Small intestine (tissue), 7 donors: ENCODE data around the gene MAN1A2. TPM values are rescaled to one million over a fixed set of nuclear protein-coding genes. Genes with fewer than 3 reads are reported as not detected.
"Not testable (repeated sequence)": the region's sequence is repeated elsewhere in the genome, so short reads cannot be mapped to it uniquely, and the experiment has no call there.

Experiments used
- DNase-seq, 2 donors: peaks; one replicate each; pipeline versions ENCODE4 v3.0.0 to v3.0.0-alpha.2; 2013
- FAIRE-seq: peaks from 2 replicates; lab custom pipeline; 2012; peaks lifted over from hg19 to GRCh38; lab: Jason Lieb, UNC
- H3K27ac ChIP-seq, 3 donors: one replicate each; pipeline ENCODE4 v1.5.1; 2013; ENCODE audit warnings: low read length in 2 of 3, mild to moderate bottlenecking in 2 of 3, control low read depth in 1 of 3, inconsistent platforms in 1 of 3, low read depth in 1 of 3, moderate library complexity in 1 of 3
- H3K27me3 ChIP-seq, 3 donors: one replicate each; pipeline ENCODE4 v1.6.1; 2013; ENCODE audit warnings: low read length in 3 of 3, inconsistent platforms in 1 of 3; ENCODE audit not compliant: control insufficient read depth in 3 of 3, insufficient read depth in 3 of 3
- H3K36me3 ChIP-seq, 3 donors: one replicate each; pipeline ENCODE4 v1.6.1; 2013; ENCODE audit warnings: low read length in 3 of 3, inconsistent platforms in 1 of 3, low read depth in 1 of 3, mild to moderate bottlenecking in 1 of 3, moderate library complexity in 1 of 3; ENCODE audit not compliant: control insufficient read depth in 3 of 3, insufficient read depth in 2 of 3
- H3K4me1 ChIP-seq, 3 donors: one replicate each; pipeline ENCODE4 v1.6.1; 2013; ENCODE audit warnings: low read length in 2 of 3, inconsistent platforms in 1 of 3, low read depth in 1 of 3, mild to moderate bottlenecking in 1 of 3, moderate library complexity in 1 of 3; ENCODE audit not compliant: control insufficient read depth in 3 of 3, insufficient read depth in 2 of 3
- H3K4me3 ChIP-seq, 3 donors: one replicate each; pipeline ENCODE4 v1.5.1; 2013; ENCODE audit warnings: low read length in 3 of 3, control low read depth in 1 of 3, inconsistent platforms in 1 of 3, low read depth in 1 of 3, mild to moderate bottlenecking in 1 of 3, moderate library complexity in 1 of 3
- H3K9me3 ChIP-seq, 2 donors: one replicate each; pipeline ENCODE4 v1.6.1; 2013; ENCODE audit warnings: low read depth in 1 of 2, low read length in 1 of 2; ENCODE audit not compliant: control insufficient read depth in 2 of 2, insufficient read depth in 1 of 2
- whole genome bisulfite sequencing, 3 donors: extraction: QIAGEN DNeasy Blood & Tissue Kit; methylation state at CpG; one replicate each; pipeline ENCODE4 v1.1.7; 2013; 5-methylcytosine and 5-hydroxymethylcytosine counted together
- polyA plus RNA-seq, 4 donors: library from polyadenylated mRNA; stranded (reverse) in 3 of 4; unstranded in 1 of 4; fragments of 200-250 nt in 3 of 4; fragments of 120-200 nt in 1 of 4; gene quantifications; one replicate each; pipeline versions ENCODE4 v1.2.1 to v1.2.3, GENCODE V29; 2013
- donor health status: healthy with polysubstance abuse.
- donor health status: control.
- donor health status: control.
- donor health status: Bipolar disorder and iron deficiency.
- donor health status: healthy.

The MAN1A2 gene
- polyA plus RNA-seq, 4 donors, result 3.5 to 29.1 (median 8.2) TPM

DNA sequence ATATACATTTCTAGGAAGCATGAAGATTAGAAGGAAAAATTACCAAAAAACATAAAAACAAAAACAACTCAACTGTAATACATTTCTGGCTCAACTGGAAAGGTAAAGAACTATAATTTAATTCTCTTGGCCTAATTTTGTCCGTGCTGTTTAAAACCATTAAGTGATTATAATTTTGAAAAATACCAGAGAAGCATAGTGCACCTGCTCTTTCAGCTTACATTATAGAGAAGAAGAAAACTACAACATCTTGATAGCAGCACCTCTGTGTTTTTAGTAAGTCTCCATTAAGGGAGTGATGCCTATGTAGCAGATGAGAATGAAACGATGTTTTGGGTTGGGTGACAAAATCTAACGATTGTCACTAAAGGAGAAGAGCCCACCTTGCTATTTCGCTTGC is 19.3 kb upstream of the MAN1A2 start:
- H3K27me3 ChIP-seq, result peaks cover 0 to 2% (median 0%) of the 10 kb centered on the region in 3 donors
- no peak for DNase-seq
- no peak for FAIRE-seq
- no peak overlapping the region for H3K27ac ChIP-seq
- 90 to 93% (median 92%) methylated on average over 4 of the region's 4 CpGs for WGBS, 3 donors
- H3K4me1 ChIP-seq, result no peaks in the 10 kb centered on the region
- no peaks in the 10 kb centered on the region for H3K36me3 ChIP-seq
- H3K9me3 ChIP-seq, result no peaks in the 10 kb centered on the region
- no peak overlapping the region for H3K4me3 ChIP-seq

DNA sequence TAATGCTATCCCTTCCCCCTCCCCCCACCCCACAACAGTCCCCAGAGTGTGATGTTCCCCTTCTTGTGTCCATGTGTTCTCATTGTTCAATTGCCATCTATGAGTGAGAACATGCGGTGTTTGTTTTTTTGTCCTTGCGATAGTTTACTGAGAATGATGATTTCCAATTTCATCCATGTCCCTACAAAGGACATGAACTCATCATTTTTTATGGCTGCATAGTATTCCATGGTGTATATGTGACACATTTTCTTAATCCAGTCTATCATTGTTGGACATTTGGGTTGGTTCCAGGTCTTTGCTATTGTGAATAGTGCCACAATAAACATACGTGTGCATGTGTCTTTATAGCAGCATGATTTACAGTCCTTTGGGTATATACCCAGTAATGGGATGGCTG is 14.6 kb upstream of the MAN1A2 start:
- not testable (repeated sequence) for H3K36me3 ChIP-seq, H3K4me1 ChIP-seq, H3K9me3 ChIP-seq, H3K27me3 ChIP-seq, H3K27ac ChIP-seq, H3K4me3 ChIP-seq, DNase-seq, FAIRE-seq
- 92 to 100% (median 100%) methylated on average over 2 to 3 of the region's 3 CpGs for WGBS, 3 donors

DNA sequence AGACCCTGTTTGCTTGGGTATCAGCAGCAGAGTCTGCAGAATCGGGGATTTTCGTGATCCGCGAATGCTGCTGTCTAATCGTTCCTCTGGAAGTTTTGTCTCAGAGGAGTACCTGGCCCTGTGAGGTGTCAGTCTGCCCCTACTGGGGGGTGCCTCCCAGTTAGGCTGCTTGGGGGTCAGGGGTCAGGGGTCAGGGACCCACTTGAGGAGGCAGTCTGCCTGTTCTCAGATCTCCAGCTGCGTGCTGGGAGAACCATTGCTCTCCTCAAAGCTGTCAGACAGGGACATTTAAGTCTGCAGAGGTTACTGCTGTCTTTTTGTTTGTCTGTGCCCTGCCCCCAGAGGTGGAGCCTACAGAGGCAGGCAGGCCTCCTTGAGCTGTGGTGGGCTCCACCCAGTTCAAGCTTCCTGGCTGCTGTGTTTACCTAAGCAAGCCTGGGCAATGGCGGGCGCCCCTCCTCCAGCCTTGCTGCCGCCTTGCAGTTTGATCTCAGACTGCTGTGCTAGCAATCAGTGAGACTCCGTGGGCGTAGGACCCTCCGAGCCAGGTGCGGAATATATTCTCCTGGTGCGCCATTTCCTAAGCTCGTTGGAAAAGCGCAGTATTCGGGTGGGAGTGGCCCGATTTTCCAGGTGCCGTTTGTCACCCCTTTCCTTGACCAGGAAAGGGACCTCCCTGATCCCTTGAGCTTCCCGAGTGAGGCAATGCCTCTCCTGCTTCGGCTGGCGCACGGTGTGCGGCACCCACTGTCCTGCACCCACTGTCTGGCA is 9.2 kb upstream of the MAN1A2 start:
- not testable (repeated sequence) for FAIRE-seq, H3K4me1 ChIP-seq, H3K27ac ChIP-seq, DNase-seq, H3K36me3 ChIP-seq, H3K9me3 ChIP-seq, H3K27me3 ChIP-seq
- 77 to 88% (median 79%) methylated on average over 22 to 24 of the region's 24 CpGs for WGBS, 3 donors
- H3K4me3 ChIP-seq, result peak overlapping the region in 1 of 3 donors; percentile 7

DNA sequence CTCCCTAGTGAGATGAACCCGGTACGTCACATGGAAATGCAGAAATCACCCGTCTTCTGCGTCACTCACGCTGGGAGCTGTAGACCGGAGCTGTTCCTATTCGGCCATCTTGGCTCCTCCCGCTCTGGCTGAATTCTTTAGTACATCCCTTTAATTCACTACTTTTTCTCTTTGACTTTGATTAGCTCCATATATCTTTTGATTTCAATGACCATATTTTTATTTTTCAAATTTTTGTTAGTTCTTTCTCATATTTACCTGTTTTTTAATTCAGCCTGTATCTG is 8.7 kb upstream of the MAN1A2 start:
- not testable (repeated sequence) for H3K36me3 ChIP-seq, FAIRE-seq, H3K9me3 ChIP-seq, H3K4me1 ChIP-seq, DNase-seq, H3K27ac ChIP-seq, H3K27me3 ChIP-seq, H3K4me3 ChIP-seq
- 81 to 98% (median 83%) methylated on average over 7 to 8 of the region's 8 CpGs for WGBS, 3 donors

DNA sequence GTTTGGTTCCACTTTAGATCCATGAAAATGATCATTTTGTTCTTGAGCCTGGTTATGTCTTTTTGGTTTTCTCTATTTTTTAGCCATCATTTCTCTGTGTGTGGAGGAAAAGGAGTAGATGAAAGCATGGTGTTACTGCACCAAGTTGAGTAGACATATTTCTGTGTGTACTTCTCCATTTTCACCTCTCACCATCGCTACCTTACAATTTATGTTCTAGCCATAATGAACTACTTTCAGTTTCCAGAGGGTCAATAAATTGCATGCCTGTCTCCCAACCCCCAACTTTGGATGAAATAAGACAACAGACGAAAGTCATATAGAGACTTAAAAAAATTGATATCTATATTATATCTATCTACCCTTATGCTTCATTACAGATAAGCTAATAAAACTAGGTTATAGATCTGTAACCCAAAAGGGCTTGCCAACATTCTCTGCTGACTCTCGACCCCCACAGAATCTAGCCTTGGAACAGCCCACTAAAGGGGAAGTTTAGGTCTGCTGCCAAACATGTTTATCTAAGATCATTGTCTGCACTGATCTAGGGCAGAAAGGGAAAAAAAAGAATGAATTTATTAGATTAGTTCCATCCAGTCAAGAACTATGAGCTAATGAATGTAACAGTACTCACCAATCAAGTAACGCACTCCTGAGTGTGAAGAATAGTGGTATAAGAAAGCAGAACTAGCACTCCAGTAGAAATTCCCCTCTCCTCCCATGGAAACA is 7.5 kb upstream of the MAN1A2 start:
- Histone ChIP-seq H3K4me1 (no peaks in the 10 kb centered on the region), H3K27me3 (no peaks in the 10 kb centered on the region), H3K27ac (no peak overlapping the region), H3K4me3 (no peak overlapping the region), H3K36me3 (no peaks in the 10 kb centered on the region), H3K9me3 (no peaks in the 10 kb centered on the region)
- FAIRE-seq, result no peak
- DNase-seq, result no peak
- 39 to 42% (median 41%) methylated on average over 4 of the region's 4 CpGs for WGBS, 3 donors

DNA sequence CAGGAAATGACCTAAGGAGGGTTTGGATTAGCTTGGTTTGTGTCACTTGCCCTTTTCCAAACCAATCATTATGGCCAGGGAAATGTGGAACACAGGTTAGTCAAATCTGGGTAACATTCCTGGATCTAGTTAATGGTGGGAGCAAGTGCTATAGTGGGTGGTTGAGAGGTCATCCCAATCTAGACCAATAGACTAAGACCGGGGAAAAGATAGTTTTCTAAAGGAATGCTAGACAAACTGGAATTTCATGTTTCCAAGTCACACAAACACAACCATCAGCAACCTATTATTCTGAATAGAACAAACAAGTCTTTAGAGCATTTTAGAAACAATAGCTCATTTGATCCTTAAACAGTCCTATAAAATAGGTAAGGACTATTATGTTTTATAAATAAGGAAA is 4.3 kb upstream of the MAN1A2 start:
- Histone ChIP-seq H3K4me1 (peaks cover 0 to 11% (median 0%) of the 10 kb centered on the region in 3 donors), H3K27ac (no peak overlapping the region), H3K4me3 (no peak overlapping the region), H3K9me3 (no peaks in the 10 kb centered on the region), H3K36me3 (no peaks in the 10 kb centered on the region), H3K27me3 (no peaks in the 10 kb centered on the region)
- no peak for DNase-seq
- no peak for FAIRE-seq
- WGBS, 3 donors, result 33 to 59% (median 39%) methylated on average over 1 of the region's 1 CpG

DNA sequence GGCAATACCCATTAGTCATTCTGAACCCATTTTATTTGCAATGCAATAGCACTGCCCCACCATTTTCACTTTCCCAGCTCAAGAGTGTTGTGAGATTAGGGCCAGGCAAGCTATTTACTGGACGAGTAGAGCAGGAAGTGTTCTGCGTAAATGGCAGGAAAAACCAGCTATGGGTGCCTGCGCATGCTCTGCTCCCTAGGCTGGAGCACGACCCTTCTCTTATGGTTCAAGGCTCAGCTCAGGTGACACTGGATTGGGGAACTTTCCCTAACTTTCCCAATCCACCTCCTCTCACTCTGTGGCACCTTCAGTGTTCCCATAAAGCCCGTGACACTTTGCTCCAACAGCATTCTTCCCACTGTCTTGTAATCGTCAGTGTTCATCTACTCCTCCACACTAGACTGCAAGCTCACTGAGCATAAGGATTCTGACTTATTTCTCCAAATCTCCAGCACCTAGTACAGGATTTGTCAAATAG is 3.6 kb upstream of the MAN1A2 start:
- H3K4me3 ChIP-seq, result no peak overlapping the region
- H3K27ac ChIP-seq, result no peak overlapping the region
- DNase-seq (peak in 1 of 2 donors; percentile 22), FAIRE-seq (no peak)
- no peaks in the 10 kb centered on the region for H3K36me3 ChIP-seq
- WGBS, 3 donors, result 61 to 69% (median 64%) methylated on average over 6 of the region's 6 CpGs
- H3K4me1 ChIP-seq, result peaks cover 0 to 11% (median 0%) of the 10 kb centered on the region in 3 donors
- no peaks in the 10 kb centered on the region for H3K9me3 ChIP-seq
- H3K27me3 ChIP-seq, result no peaks in the 10 kb centered on the region

DNA sequence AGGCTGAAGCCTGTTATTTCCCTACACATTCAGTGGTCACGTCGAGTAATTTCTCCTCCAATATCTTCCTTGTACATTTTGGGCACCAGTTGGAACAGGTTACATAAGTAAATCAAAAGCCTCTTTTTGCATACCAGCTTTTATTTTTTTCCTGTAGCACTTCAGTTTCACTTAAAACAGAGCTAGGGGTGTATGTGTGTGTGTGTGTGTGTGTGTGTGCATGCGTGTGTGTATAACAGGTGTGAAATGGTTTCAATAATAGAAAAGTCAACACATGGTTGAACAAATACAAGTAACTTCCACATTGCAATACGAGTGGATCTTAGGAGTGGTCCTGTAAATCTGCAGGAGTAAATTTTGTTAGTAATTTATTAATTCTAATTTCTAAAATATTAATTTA is 3.0 kb upstream of the MAN1A2 start:
- Histone ChIP-seq H3K27me3 (no peaks in the 10 kb centered on the region), H3K4me3 (no peak overlapping the region), H3K4me1 (peaks cover 0 to 11% (median 0%) of the 10 kb centered on the region in 3 donors), H3K9me3 (no peaks in the 10 kb centered on the region), H3K36me3 (no peaks in the 10 kb centered on the region), H3K27ac (no peak overlapping the region)
- 86 to 93% (median 92%) methylated on average over 4 of the region's 4 CpGs for WGBS, 3 donors
- no peak for DNase-seq
- FAIRE-seq, result no peak
